Measurements from ENCODE around the gene FYN. TPM values are rescaled to one million over a fixed set of nuclear protein-coding genes. Genes with fewer than 3 reads are reported as not detected.
A peak's percentile ranks its signal among the peaks of the same experiment; 100 is the strongest.
"Not testable (repeated sequence)": the region's sequence is repeated elsewhere in the genome, so short reads cannot be mapped to it uniquely, and the experiment has no call there.

Gene FYN
- total RNA-seq, 2 donors from 2014 or later = 78.9 to 98.7 TPM

DNA sequence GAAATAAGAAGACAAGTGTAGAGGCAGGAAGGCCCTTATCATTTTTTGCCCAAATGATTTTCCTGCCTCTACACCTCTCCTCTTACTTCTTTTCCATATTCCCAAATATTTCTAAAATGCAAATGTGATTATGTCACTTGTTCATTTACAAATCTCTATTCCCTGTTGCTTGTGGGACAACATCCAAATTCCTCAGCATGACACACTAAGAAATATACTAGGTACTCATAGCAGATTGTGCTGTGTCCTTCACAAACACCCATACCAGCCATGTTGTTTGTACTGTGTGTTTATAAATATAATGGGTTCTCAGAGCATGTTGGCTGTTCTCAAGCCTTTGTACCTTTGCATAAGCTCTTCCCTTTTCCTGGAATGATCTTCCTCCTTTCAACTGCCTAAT lies 17.7 kb upstream of the FYN start:
- Histone ChIP-seq H3K27me3 (no peaks in the 10 kb centered on the region), H3K36me3 (no peaks in the 10 kb centered on the region), H3K4me1 (peaks cover 0 to 10% of the 10 kb centered on the region in 2 donors), H3K4me3 (no peak overlapping the region), H3K9me3 (no peaks in the 10 kb centered on the region), H3K27ac (no peak overlapping the region)
- TF ChIP-seq, protein P1, sequence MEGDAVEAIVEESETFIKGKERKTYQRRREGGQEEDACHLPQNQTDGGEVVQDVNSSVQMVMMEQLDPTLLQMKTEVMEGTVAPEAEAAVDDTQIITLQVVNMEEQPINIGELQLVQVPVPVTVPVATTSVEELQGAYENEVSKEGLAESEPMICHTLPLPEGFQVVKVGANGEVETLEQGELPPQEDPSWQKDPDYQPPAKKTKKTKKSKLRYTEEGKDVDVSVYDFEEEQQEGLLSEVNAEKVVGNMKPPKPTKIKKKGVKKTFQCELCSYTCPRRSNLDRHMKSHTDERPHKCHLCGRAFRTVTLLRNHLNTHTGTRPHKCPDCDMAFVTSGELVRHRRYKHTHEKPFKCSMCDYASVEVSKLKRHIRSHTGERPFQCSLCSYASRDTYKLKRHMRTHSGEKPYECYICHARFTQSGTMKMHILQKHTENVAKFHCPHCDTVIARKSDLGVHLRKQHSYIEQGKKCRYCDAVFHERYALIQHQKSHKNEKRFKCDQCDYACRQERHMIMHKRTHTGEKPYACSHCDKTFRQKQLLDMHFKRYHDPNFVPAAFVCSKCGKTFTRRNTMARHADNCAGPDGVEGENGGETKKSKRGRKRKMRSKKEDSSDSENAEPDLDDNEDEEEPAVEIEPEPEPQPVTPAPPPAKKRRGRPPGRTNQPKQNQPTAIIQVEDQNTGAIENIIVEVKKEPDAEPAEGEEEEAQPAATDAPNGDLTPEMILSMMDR (IDR thresholded peaks at IDR 0.05) = no peak
- DNase-seq (ENCODE audit: low spot score) = no peak

GRCh38 chr6:111888928-111889695 lies 15.9 kb upstream of the FYN start:
- Histone ChIP-seq H3K36me3 (no peaks in the 10 kb centered on the region), H3K4me3 (peak overlapping the region; percentile 15 to 20), H3K27ac (peak overlapping the region in 1 of 2 donors; percentile 29)

DNA sequence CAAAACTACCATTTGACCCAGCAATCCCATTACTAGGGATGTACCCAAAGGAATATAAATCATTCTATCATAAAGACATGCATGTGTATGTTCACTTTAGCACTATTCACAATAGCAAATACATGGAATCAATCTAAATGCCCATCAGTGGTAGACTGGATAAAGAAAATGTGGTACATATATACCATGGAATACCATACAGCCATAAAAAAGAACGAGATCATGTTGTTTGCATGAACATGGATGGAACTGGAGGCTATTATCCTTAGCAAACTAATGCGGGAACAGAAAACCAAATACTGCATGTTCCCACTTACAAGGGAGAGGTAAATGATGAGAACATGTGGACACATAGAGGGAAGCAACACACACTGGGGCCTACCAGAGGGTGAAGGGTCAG lies 13.5 kb upstream of the FYN start:
- H3K4me3 ChIP-seq, H3K9me3 ChIP-seq, H3K27ac ChIP-seq: not testable (repeated sequence)

More at GRCh38 chr6:111888928-111889695, 15.9 kb upstream of the FYN start:
- Histone ChIP-seq H3K9me3 (no peaks in the 10 kb centered on the region), H3K4me1 (peaks cover 0 to 10% of the 10 kb centered on the region in 2 donors), H3K27me3 (no peaks in the 10 kb centered on the region)
- TF ChIP-seq, protein P1 (IDR thresholded peaks at IDR 0.05) = no peak
- no peak for DNase-seq (ENCODE audit: low spot score)

DNA sequence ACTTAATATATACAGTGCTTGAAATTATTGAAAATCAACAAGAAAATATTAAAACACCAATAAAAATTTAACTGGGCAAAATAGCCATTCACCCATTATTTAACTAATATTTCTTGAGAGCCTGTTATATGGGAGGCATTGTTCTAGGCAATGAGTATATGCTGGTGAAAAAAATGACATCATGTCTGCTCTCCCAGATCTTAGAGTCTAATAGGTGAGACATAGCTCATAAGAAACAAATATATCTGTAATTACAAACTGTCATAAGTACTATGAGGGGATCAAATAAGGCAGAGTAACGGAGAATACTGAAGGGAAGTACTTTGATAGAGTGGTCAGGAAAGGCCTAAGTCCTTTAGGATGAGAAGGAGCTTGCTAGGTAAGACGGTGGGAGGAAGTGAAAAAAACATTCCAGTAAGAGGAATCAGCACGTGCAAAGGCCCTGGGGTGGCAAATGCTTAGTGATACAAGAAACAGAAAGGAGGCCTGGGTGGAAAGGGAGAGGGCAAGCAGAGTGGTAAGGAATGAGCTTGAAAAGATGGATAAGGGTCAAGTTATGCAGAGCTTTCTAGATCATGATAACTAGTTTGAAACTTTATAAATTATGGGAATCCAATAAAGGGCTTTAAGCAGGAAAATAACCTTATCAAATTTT lies 12.2 kb upstream of the FYN start:
- DNase-seq (ENCODE audit: low spot score) = no peak
- H3K9me3 ChIP-seq = no peaks in the 10 kb centered on the region
- no peaks in the 10 kb centered on the region for H3K36me3 ChIP-seq
- H3K4me3 ChIP-seq = no peak overlapping the region
- no peaks in the 10 kb centered on the region for H3K27me3 ChIP-seq
- H3K27ac ChIP-seq = no peak overlapping the region
- peaks cover 0 to 10% of the 10 kb centered on the region in 2 donors for H3K4me1 ChIP-seq
- TF ChIP-seq, protein P1 (IDR thresholded peaks at IDR 0.05) = no peak

More for the DNA sequence above, 13.5 kb upstream of the FYN start:
- H3K36me3 ChIP-seq; H3K27me3 ChIP-seq; DNase-seq (ENCODE audit: low spot score): not testable (repeated sequence)
- H3K4me1 ChIP-seq = peaks cover 0 to 10% of the 10 kb centered on the region in 2 donors

GRCh38 chr6:111884068-111884467 lies 10.8 kb upstream of the FYN start:
- TF ChIP-seq, protein P1 (IDR thresholded peaks at IDR 0.05) = no peak
- H3K4me1 ChIP-seq = peaks cover 0 to 4% of the 10 kb centered on the region in 2 donors
- H3K27me3 ChIP-seq = no peaks in the 10 kb centered on the region
- H3K4me3 ChIP-seq = no peak overlapping the region
- H3K27ac ChIP-seq = no peak overlapping the region
- H3K9me3 ChIP-seq = no peaks in the 10 kb centered on the region
- DNase-seq (ENCODE audit: low spot score) = no peak
- H3K36me3 ChIP-seq = no peaks in the 10 kb centered on the region

- Histone ChIP-seq H3K27me3 (no peaks in the 10 kb centered on the region), H3K36me3 (no peaks in the 10 kb centered on the region), H3K4me1 (no peaks in the 10 kb centered on the region), H3K4me3 (no peak overlapping the region), H3K27ac (no peak overlapping the region), H3K9me3 (no peaks in the 10 kb centered on the region)
- no peak for DNase-seq (ENCODE audit: low spot score)
- TF ChIP-seq, protein P1 (IDR thresholded peaks at IDR 0.05) = no peak
Observed at GRCh38 chr6:111880181-111880888, 7.1 kb upstream of the FYN start.
